DND-41 (cell line): ENCODE data around the gene DHRS3.

Experiments
- ATAC-seq: fragments of 200-7000 bp; cut with Tn5 transposase; 3 replicates; pipeline ENCODE4 v1.9.1; 2021; ENCODE audit warnings: low read depth; ENCODE audit not compliant: insufficient read depth
- DNase-seq: peaks from one replicate; pipeline ENCODE4 v3.0.0-alpha.2; 2020
- H2AFZ ChIP-seq: 2 replicates; pipeline ENCODE4 v1.6.0; 2012; ENCODE audit warnings: low read depth, low read length
- H3K27ac ChIP-seq: 2 replicates; pipeline ENCODE4 v1.5.1; 2012; ENCODE audit warnings: low read length, inconsistent platforms
- H3K27me3 ChIP-seq: fragments of 200-600 bp; sonication (generic); 2 replicates; pipeline ENCODE4 v1.6.0; 2012; ENCODE audit warnings: low read length, mild to moderate bottlenecking, inconsistent platforms; ENCODE audit not compliant: insufficient read depth, poor library complexity
- H3K36me3 ChIP-seq: 2 replicates; pipeline ENCODE4 v1.5.1; 2012; ENCODE audit warnings: low read length, inconsistent platforms; ENCODE audit not compliant: insufficient read depth
- H3K4me1 ChIP-seq: 2 replicates; pipeline ENCODE4 v1.5.1; 2012; ENCODE audit warnings: mild to moderate bottlenecking, low read length; ENCODE audit not compliant: insufficient read depth
- H3K4me2 ChIP-seq: 2 replicates; pipeline ENCODE4 v1.6.0; 2012; ENCODE audit warnings: mild to moderate bottlenecking, moderate library complexity, low read length, inconsistent platforms; ENCODE audit not compliant: insufficient read depth
- H3K4me3 ChIP-seq, 2 experiments: fragments of 200-600 bp in 1 of 2; shearing (Covaris generic) in 1 of 2; 2 replicates each; pipeline ENCODE4 v1.5.1; 2012 to 2016; ENCODE audit warnings: inconsistent platforms in 2 of 2, low read length in 2 of 2, mild to moderate bottlenecking in 2 of 2, low read depth in 1 of 2, moderate library complexity in 1 of 2
- H3K79me2 ChIP-seq: 2 replicates; pipeline ENCODE4 v1.6.0; 2012; ENCODE audit warnings: low read length, inconsistent platforms; ENCODE audit not compliant: insufficient read depth
- H3K9ac ChIP-seq: 2 replicates; pipeline ENCODE4 v1.6.0; 2012; ENCODE audit warnings: low read depth, mild to moderate bottlenecking, inconsistent platforms, low read length, moderate library complexity
- H3K9me3 ChIP-seq: 2 replicates; pipeline ENCODE4 v1.5.1; 2012; ENCODE audit warnings: low read length, moderate library complexity, mild to moderate bottlenecking, inconsistent platforms; ENCODE audit not compliant: insufficient read depth, severe bottlenecking
- H4K20me1 ChIP-seq: 2 replicates; pipeline ENCODE4 v1.6.0; 2012; ENCODE audit warnings: low read length; ENCODE audit not compliant: insufficient read depth
- CTCF ChIP-seq: IDR thresholded peaks from 2 replicates; pipeline ENCODE4 v1.5.1; 2012; ENCODE audit warnings: borderline replicate concordance, low read length, moderate library complexity, mild to moderate bottlenecking; ENCODE audit not compliant: poor library complexity, severe bottlenecking; ENCODE audit errors: extremely low read depth
- EZH2 ChIP-seq: IDR thresholded peaks from 3 replicates; pipeline ENCODE4 v1.6.1; 2012; ENCODE audit warnings: borderline replicate concordance, low read depth, mild to moderate bottlenecking, moderate library complexity, low read length, inconsistent platforms; ENCODE audit not compliant: severe bottlenecking

The DHRS3 gene

DNA sequence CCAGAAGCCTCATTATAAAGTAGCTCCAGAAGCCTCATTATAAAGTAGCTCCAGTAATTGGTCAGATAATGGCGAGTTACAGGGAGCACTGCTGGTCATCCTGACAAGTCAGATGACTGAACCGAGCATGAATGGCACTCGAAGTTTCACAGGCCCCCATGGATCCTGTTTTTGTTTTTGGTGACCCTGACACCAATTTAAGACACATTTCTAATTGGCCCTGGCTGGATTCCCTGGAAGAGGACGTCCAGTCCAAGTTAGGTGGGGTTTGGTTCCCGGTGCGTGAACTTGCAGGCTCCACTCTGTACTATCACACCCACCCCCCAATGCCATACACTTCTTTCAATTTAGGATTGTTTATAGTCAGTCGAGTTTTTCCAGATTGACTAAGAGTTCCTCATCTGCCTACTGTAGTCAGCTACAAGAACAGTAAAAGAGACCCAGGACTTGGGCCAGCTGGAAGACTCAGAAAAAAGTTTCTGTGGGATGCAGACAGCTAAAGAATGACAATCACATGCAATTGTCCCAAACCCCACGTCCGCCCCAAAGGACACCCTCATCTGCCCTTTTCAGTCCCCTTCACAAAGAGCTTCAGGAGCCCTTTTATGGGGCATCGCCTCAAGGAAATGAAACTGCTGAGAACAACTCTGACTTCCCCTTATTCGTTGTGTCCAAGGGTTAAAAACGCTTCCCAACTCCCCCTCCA lies 2.7 kb downstream of the DHRS3 start:
- H2AFZ ChIP-seq: no peak overlapping the region
- H3K9me3 ChIP-seq: no peaks in the 10 kb centered on the region
- DNase-seq: no peak
- H3K27ac ChIP-seq: peak overlapping the region; percentile 90; the same call in 1 of the 2 replicates
- H4K20me1 ChIP-seq: peaks cover 28% of the 10 kb centered on the region
- H3K4me2 ChIP-seq: peak overlapping the region; percentile 68
- peak overlapping the region; percentile 65 for H3K9ac ChIP-seq
- peaks cover 32% of the 10 kb centered on the region for H3K36me3 ChIP-seq
- ATAC-seq: no peak
- TF ChIP-seq CTCF (no peak), EZH2 (no peak)
- H3K27me3 ChIP-seq: peaks cover 5% of the 10 kb centered on the region
- H3K4me3 ChIP-seq: peak overlapping the region; percentile 0 to 60; a peak in 3 of 4 replicates
- peaks cover 67% of the 10 kb centered on the region for H3K79me2 ChIP-seq
- peaks cover 60% of the 10 kb centered on the region for H3K4me1 ChIP-seq

- H3K4me2 ChIP-seq: peak overlapping the region; percentile 68
- H3K4me3 ChIP-seq: peak overlapping the region in 1 of 2 experiments; percentile 60; a peak in 2 of 4 replicates
- no peaks in the 10 kb centered on the region for H3K9me3 ChIP-seq
- no peak overlapping the region for H2AFZ ChIP-seq
- peaks cover 53% of the 10 kb centered on the region for H3K4me1 ChIP-seq
- peak overlapping the region; percentile 90; the same call in 1 of the 2 replicates for H3K27ac ChIP-seq
- peaks cover 5% of the 10 kb centered on the region for H3K27me3 ChIP-seq
- DNase-seq (no peak), ATAC-seq (no peak)
- TF ChIP-seq CTCF: no peak
- TF ChIP-seq EZH2: no peak
- peaks cover 28% of the 10 kb centered on the region for H4K20me1 ChIP-seq
- H3K79me2 ChIP-seq: peaks cover 74% of the 10 kb centered on the region
- H3K36me3 ChIP-seq: peaks cover 34% of the 10 kb centered on the region
- H3K9ac ChIP-seq: peak overlapping the region; percentile 65; the same call in 1 of the 2 replicates
Observed at GRCh38 chr1:12614402-12615158, 3.4 kb downstream of the DHRS3 start.

DNA sequence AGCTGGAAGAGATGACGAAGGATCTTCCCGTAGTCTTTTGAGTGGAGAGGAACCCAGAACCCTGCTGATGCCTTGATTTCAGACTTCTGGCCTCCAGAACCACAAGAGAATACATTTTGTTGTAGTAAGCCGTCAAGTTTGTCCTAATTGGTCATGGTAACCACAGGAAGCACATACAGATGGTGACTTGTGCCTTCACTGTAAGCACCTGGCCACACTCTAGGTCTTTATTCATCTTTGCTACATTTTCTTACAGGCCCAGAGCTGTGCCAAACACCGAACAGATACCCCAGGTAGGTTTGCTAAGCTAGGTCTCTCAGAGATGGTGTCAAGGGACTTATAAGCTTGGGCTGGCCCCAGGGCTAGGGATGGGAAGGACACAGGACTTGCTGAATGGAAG lies 4.8 kb downstream of the DHRS3 start:
- H3K9ac ChIP-seq: no peak overlapping the region
- TF ChIP-seq EZH2 (no peak), CTCF (no peak)
- H3K27me3 ChIP-seq: peaks cover 5% of the 10 kb centered on the region
- no peak for DNase-seq
- no peak overlapping the region for H3K4me3 ChIP-seq
- no peak for ATAC-seq
- no peaks in the 10 kb centered on the region for H3K9me3 ChIP-seq
- H3K27ac ChIP-seq: no peak overlapping the region
- peaks cover 88% of the 10 kb centered on the region for H3K79me2 ChIP-seq
- peaks cover 28% of the 10 kb centered on the region for H4K20me1 ChIP-seq
- peaks cover 43% of the 10 kb centered on the region for H3K36me3 ChIP-seq
- H2AFZ ChIP-seq: no peak overlapping the region
- H3K4me2 ChIP-seq: no peak overlapping the region
- H3K4me1 ChIP-seq: peaks cover 41% of the 10 kb centered on the region
